Measurements from ENCODE around the gene RIC8A.
"Not testable (repeated sequence)": the region's sequence is repeated elsewhere in the genome, so short reads cannot be mapped to it uniquely, and the experiment has no call there.

Gene RIC8A

GRCh38 chr11:216081-216974 is 8.8 kb downstream of the RIC8A start:
- TF ChIP-seq CTCF (conservative IDR thresholded peaks at IDR 0.05; ENCODE audit: low read length) = no peak
- H3K4me3 ChIP-seq (ENCODE audit: low read length) = no peak overlapping the region
- no peak for DNase-seq (ENCODE audit: low read depth)

- no peak for DNase-seq (ENCODE audit: low read depth)
- no peak for TF ChIP-seq CTCF (conservative IDR thresholded peaks at IDR 0.05; ENCODE audit: low read length)
- no peak overlapping the region for H3K4me3 ChIP-seq (ENCODE audit: low read length)
These were observed 10.2 kb downstream of the RIC8A start for GRCh38 chr11:217704-218103.

GRCh38 chr11:218815-219593 is 11.5 kb downstream of the RIC8A start:
- no peak for DNase-seq (ENCODE audit: low read depth)
- no peak overlapping the region for H3K4me3 ChIP-seq (ENCODE audit: low read length)
- no peak for TF ChIP-seq CTCF (conservative IDR thresholded peaks at IDR 0.05; ENCODE audit: low read length)

- DNase-seq (ENCODE audit: low read depth); H3K4me3 ChIP-seq (ENCODE audit: low read length): not testable (repeated sequence)
These were observed 13.2 kb downstream of the RIC8A start for GRCh38 chr11:220641-221215.

GRCh38 chr11:221539-221938 is 14.0 kb downstream of the RIC8A start:
- TF ChIP-seq CTCF (conservative IDR thresholded peaks at IDR 0.05; ENCODE audit: low read length) = no peak
- H3K4me3 ChIP-seq (ENCODE audit: low read length) = no peak overlapping the region
- DNase-seq (ENCODE audit: low read depth) = no peak

GRCh38 chr11:221998-222789 is 14.7 kb downstream of the RIC8A start:
- no peak for TF ChIP-seq CTCF (conservative IDR thresholded peaks at IDR 0.05; ENCODE audit: low read length)
- no peak overlapping the region for H3K4me3 ChIP-seq (ENCODE audit: low read length)
- DNase-seq (ENCODE audit: low read depth) = no peak
